ENCODE results near the gene STPG3. TPM values are rescaled to one million over a fixed set of nuclear protein-coding genes. Genes with fewer than 3 reads are reported as not detected.

STPG3 gene
- total and polyA plus RNA-seq, 2 of the 13 experiments (the other 11 are each of a cell fraction or from before 2014, with no cell fraction given): not detected

DNA sequence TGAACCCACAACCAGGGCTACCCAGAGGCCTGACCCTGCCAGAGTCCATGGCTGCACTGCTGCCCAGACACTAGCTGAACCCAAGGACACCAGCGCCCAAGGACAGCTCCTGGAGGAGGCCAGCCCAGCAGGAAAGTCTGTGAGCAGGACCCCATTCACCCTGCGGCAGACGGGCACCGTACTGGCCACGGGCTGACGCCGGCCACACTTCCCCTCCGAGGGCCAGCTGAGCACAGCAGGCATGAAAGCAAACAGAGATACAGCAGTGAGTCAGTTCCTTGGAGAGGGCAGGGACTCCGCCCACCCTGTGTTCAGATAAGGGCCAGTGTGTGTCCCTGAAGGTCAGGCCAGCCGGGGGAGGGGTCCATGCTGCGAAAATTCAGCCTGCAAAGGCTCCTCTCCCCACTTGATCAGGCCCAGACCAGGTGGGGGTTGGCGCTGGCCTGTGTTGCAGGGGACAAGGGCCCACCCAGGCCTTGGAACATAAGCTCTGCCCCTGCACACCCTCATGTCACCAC is 32.3 kb upstream of the STPG3 start (continued):
- TF ChIP-seq EP300 (IDR thresholded peaks at IDR 0.05; ENCODE audit: low read depth in 2 of 2, low read length in 2 of 2): 0 out of 4 replicates have a peak, but pooled peaks of 1 of the 2 experiments have one; percentile 23
- peak; percentile 45; the same call in 1 of the 2 replicates for TF ChIP-seq EP300 (CRISPR knock-in tag; IDR thresholded peaks at IDR 0.05; ENCODE audit: borderline replicate concordance)
- TF ChIP-seq ZNF607 (CRISPR knock-in tag; IDR thresholded peaks at IDR 0.05; ENCODE audit: borderline replicate concordance): peak; percentile 53; the same call in 1 of the 2 replicates
- no peak for TF ChIP-seq MBNL3 (CRISPR knock-in tag; conservative IDR thresholded peaks at IDR 0.05)
- no peak for TF ChIP-seq CENPT (CRISPR knock-in tag; IDR thresholded peaks at IDR 0.05; ENCODE audit: low read depth)
- TF ChIP-seq THAP11 (CRISPR knock-in tag; IDR thresholded peaks at IDR 0.05): peak; percentile 39; the same call in 1 of the 2 replicates
- peak; percentile 34; the same call in 1 of the 2 replicates for TF ChIP-seq SALL2 (CRISPR knock-in tag; IDR thresholded peaks at IDR 0.05)
- TF ChIP-seq, protein P1, sequence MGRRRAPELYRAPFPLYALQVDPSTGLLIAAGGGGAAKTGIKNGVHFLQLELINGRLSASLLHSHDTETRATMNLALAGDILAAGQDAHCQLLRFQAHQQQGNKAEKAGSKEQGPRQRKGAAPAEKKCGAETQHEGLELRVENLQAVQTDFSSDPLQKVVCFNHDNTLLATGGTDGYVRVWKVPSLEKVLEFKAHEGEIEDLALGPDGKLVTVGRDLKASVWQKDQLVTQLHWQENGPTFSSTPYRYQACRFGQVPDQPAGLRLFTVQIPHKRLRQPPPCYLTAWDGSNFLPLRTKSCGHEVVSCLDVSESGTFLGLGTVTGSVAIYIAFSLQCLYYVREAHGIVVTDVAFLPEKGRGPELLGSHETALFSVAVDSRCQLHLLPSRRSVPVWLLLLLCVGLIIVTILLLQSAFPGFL (CRISPR knock-in tag; IDR thresholded peaks at IDR 0.05): no peak
- no peak for TF ChIP-seq CHCHD3 (CRISPR knock-in tag; IDR thresholded peaks at IDR 0.05)
- TF ChIP-seq ZNF879 (CRISPR knock-in tag; IDR thresholded peaks at IDR 0.05): no peak
- TF ChIP-seq FOXA3 (CRISPR knock-in tag; IDR thresholded peaks at IDR 0.05): peak; percentile 55; the same call in 1 of the 2 replicates
- peak; percentile 61 for TF ChIP-seq ELF3 (CRISPR knock-in tag; IDR thresholded peaks at IDR 0.05)
- TF ChIP-seq, protein P2, sequence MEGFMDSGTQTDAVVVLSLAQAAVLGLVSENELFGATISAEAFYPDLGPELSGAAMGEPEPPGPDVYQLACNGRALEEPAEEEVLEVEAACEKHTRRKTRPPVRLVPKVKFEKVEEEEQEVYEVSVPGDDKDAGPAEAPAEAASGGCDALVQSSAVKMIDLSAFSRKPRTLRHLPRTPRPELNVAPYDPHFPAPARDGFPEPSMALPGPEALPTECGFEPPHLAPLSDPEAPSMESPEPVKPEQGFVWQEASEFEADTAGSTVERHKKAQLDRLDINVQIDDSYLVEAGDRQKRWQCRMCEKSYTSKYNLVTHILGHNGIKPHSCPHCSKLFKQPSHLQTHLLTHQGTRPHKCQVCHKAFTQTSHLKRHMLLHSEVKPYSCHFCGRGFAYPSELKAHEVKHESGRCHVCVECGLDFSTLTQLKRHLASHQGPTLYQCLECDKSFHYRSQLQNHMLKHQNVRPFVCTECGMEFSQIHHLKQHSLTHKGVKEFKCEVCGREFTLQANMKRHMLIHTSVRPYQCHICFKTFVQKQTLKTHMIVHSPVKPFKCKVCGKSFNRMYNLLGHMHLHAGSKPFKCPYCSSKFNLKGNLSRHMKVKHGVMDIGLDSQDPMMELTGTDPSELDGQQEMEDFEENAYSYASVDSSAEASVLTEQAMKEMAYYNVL (CRISPR knock-in tag; IDR thresholded peaks at IDR 0.05; ENCODE audit: borderline replicate concordance): no peak
- no peak for TF ChIP-seq ARNT (IDR thresholded peaks at IDR 0.05)
- no peak for TF ChIP-seq ZNF234 (CRISPR knock-in tag; conservative IDR thresholded peaks at IDR 0.05)
- TF ChIP-seq, protein P3, sequence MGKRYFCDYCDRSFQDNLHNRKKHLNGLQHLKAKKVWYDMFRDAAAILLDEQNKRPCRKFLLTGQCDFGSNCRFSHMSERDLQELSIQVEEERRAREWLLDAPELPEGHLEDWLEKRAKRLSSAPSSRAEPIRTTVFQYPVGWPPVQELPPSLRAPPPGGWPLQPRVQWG (CRISPR knock-in tag; IDR thresholded peaks at IDR 0.05; ENCODE audit: borderline replicate concordance, low read depth): no peak
- TF ChIP-seq HDAC1 (CRISPR knock-in tag; IDR thresholded peaks at IDR 0.05): peak; percentile 79
- peak; percentile 84 for TF ChIP-seq GATAD2A (CRISPR knock-in tag; IDR thresholded peaks at IDR 0.05)
- peak; percentile 76 for TF ChIP-seq NR2F6 (IDR thresholded peaks at IDR 0.05)
- peak; percentile 85 for TF ChIP-seq NR2F6 (CRISPR knock-in tag; IDR thresholded peaks at IDR 0.05)
- TF ChIP-seq ETV5 (CRISPR knock-in tag; IDR thresholded peaks at IDR 0.05; ENCODE audit: borderline replicate concordance): peak; percentile 84
- no peak for TF ChIP-seq SOX13 (IDR thresholded peaks at IDR 0.05)
- TF ChIP-seq SOX13 (CRISPR knock-in tag; conservative IDR thresholded peaks at IDR 0.05 in 1 of 2, IDR thresholded peaks at IDR 0.05 in 1 of 2): peak in 1 of 2 experiments; percentile 54; a peak in 1 of 4 replicates
- TF ChIP-seq TBX3 (IDR thresholded peaks at IDR 0.05; ENCODE audit: borderline replicate concordance): no peak
- no peak for TF ChIP-seq STAT5B (CRISPR knock-in tag; IDR thresholded peaks at IDR 0.05)
- TF ChIP-seq, protein P4, sequence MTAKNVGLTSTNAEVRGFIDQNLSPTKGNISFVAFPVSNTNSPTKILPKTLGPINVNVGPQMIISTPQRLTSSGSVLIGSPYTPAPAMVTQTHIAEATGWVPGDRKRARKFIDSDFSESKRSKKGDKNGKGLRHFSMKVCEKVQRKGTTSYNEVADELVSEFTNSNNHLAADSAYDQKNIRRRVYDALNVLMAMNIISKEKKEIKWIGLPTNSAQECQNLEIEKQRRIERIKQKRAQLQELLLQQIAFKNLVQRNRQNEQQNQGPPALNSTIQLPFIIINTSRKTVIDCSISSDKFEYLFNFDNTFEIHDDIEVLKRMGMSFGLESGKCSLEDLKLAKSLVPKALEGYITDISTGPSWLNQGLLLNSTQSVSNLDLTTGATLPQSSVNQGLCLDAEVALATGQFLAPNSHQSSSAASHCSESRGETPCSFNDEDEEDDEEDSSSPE (CRISPR knock-in tag; IDR thresholded peaks at IDR 0.05): no peak
- TF ChIP-seq, protein P5, sequence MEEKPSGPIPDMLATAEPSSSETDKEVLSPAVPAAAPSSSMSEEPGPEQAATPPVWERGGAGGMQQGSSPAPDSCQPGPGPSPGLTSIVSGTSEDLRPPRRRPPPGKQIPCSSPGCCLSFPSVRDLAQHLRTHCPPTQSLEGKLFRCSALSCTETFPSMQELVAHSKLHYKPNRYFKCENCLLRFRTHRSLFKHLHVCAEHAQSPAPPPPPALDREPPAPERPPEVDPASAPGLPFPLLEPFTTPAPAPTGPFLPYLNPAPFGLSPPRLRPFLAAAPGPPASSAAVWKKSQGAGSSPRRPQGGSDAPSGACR (CRISPR knock-in tag; IDR thresholded peaks at IDR 0.05): no peak
- TF ChIP-seq KAT2B (IDR thresholded peaks at IDR 0.05; ENCODE audit: borderline replicate concordance, low read depth, low read length): no peak
- no peak for TF ChIP-seq ONECUT2 (CRISPR knock-in tag; IDR thresholded peaks at IDR 0.05)

All from HepG2 (cell line).